ENCODE data around the gene SLC2A10. TPM values are rescaled to one million over a fixed set of nuclear protein-coding genes. Genes with fewer than 3 reads are reported as not detected.

SLC2A10 gene
- total RNA-seq, 1 experiment from 2014 or later = 9.6 TPM

GRCh38 chr20:46699651-46700359, 9.6 kb upstream of the SLC2A10 start:
- TF ChIP-seq CTCF (conservative IDR thresholded peaks at IDR 0.05; ENCODE audit: low read depth, low read length) (peak; percentile 96), EZH2phosphoT487 (IDR thresholded peaks at IDR 0.05; ENCODE audit: borderline replicate concordance, low read length) (no peak), EZH2 (IDR thresholded peaks at IDR 0.05; ENCODE audit: low read length, unreplicated experiment) (no peak)
- Histone ChIP-seq H3K27me3 (ENCODE audit: low read length) (no peaks in the 10 kb centered on the region), H3K9me3 (ENCODE audit: low read length) (no peaks in the 10 kb centered on the region), H3K79me2 (ENCODE audit: low read length) (no peaks in the 10 kb centered on the region), H3K4me3 (ENCODE audit: low read length) (no peak overlapping the region), H3K4me1 (ENCODE audit: insufficient read depth, low read length) (peaks cover 13% of the 10 kb centered on the region), H3K9me2 (replicated peaks; ENCODE audit: low read length) (no peaks in the 10 kb centered on the region), H3K9ac (ENCODE audit: low read length) (no peak overlapping the region), H3F3A (ENCODE audit: low read length, unreplicated experiment) (no peaks in the 10 kb centered on the region), H4K20me1 (ENCODE audit: low read length) (no peaks in the 10 kb centered on the region), H3K4me2 (ENCODE audit: low read length) (peak overlapping the region; percentile 21; the same call in 1 of the 2 replicates), H3K27ac (ENCODE audit: low read length) (no peak overlapping the region), H3K36me3 (ENCODE audit: low read depth, low read length) (no peaks in the 10 kb centered on the region), H2AFZ (ENCODE audit: low read length) (peak overlapping the region; percentile 72)
- ChIA-PET POLR2A (ENCODE audit: unreplicated experiment) (no interaction called here), CTCF (no interaction called here)
- intact Hi-C loops (cut with micrococcal nuclease) = loop anchor here (1.0 kb wide), 1 partner anchor 179 kb away; no protein-coding TSS in a partner anchor
- BruUV-seq (replicated peaks) = no TSS peak
- DNase-seq (peak; percentile 72), ATAC-seq (peak; percentile 84)

- TF ChIP-seq EZH2 (IDR thresholded peaks at IDR 0.05; ENCODE audit: low read length, unreplicated experiment) = no peak
- no peak for TF ChIP-seq EZH2phosphoT487 (IDR thresholded peaks at IDR 0.05; ENCODE audit: borderline replicate concordance, low read length)
- no peak for TF ChIP-seq CTCF (conservative IDR thresholded peaks at IDR 0.05; ENCODE audit: low read depth, low read length)
- no peak overlapping the region for H3K9ac ChIP-seq (ENCODE audit: low read length)
- H3K9me2 ChIP-seq (replicated peaks; ENCODE audit: low read length) = no peaks in the 10 kb centered on the region
- no peak for DNase-seq
- no peaks in the 10 kb centered on the region for H3K36me3 ChIP-seq (ENCODE audit: low read depth, low read length)
- no peak for ATAC-seq
- no peaks in the 10 kb centered on the region for H3K9me3 ChIP-seq (ENCODE audit: low read length)
- no peaks in the 10 kb centered on the region for H4K20me1 ChIP-seq (ENCODE audit: low read length)
- H2AFZ ChIP-seq (ENCODE audit: low read length) = no peak overlapping the region
- POLR2A ChIA-PET (ENCODE audit: unreplicated experiment) = no interaction called here
- no peaks in the 10 kb centered on the region for H3K79me2 ChIP-seq (ENCODE audit: low read length)
- no peaks in the 10 kb centered on the region for H3F3A ChIP-seq (ENCODE audit: low read length, unreplicated experiment)
- BruUV-seq (replicated peaks) = no TSS peak
- H3K4me1 ChIP-seq (ENCODE audit: insufficient read depth, low read length) = peaks cover 13% of the 10 kb centered on the region
- no peaks in the 10 kb centered on the region for H3K27me3 ChIP-seq (ENCODE audit: low read length)
- H3K4me3 ChIP-seq (ENCODE audit: low read length) = no peak overlapping the region
- H3K27ac ChIP-seq (ENCODE audit: low read length) = no peak overlapping the region
- H3K4me2 ChIP-seq (ENCODE audit: low read length) = no peak overlapping the region
- CTCF ChIA-PET = no interaction called here
- intact Hi-C loops (cut with micrococcal nuclease) = no loop called here
Observed at GRCh38 chr20:46700481-46700880, 9.0 kb upstream of the SLC2A10 start.

- Histone ChIP-seq H3K4me1 (ENCODE audit: insufficient read depth, low read length) (peaks cover 13% of the 10 kb centered on the region), H4K20me1 (ENCODE audit: low read length) (no peaks in the 10 kb centered on the region), H3K9me2 (replicated peaks; ENCODE audit: low read length) (no peaks in the 10 kb centered on the region), H3K4me2 (ENCODE audit: low read length) (no peak overlapping the region), H3K4me3 (ENCODE audit: low read length) (no peak overlapping the region), H3K36me3 (ENCODE audit: low read depth, low read length) (no peaks in the 10 kb centered on the region), H3K9me3 (ENCODE audit: low read length) (peaks cover 4% of the 10 kb centered on the region; the same call in 1 of the 2 replicates), H3K27me3 (ENCODE audit: low read length) (no peaks in the 10 kb centered on the region), H2AFZ (ENCODE audit: low read length) (no peak overlapping the region), H3K79me2 (ENCODE audit: low read length) (no peaks in the 10 kb centered on the region), H3K27ac (ENCODE audit: low read length) (no peak overlapping the region), H3F3A (ENCODE audit: low read length, unreplicated experiment) (no peaks in the 10 kb centered on the region), H3K9ac (ENCODE audit: low read length) (no peak overlapping the region)
- TF ChIP-seq EZH2 (IDR thresholded peaks at IDR 0.05; ENCODE audit: low read length, unreplicated experiment) (no peak), EZH2phosphoT487 (IDR thresholded peaks at IDR 0.05; ENCODE audit: borderline replicate concordance, low read length) (no peak), CTCF (conservative IDR thresholded peaks at IDR 0.05; ENCODE audit: low read depth, low read length) (no peak)
- no TSS peak for BruUV-seq (replicated peaks)
- no peak for ATAC-seq
- CTCF ChIA-PET = no interaction called here
- intact Hi-C loops (cut with micrococcal nuclease) = no loop called here
- POLR2A ChIA-PET (ENCODE audit: unreplicated experiment) = interaction anchor here (0.6 kb wide), 1 partner anchor 1694 kb away, joined by 3 read pairs; no protein-coding TSS in a partner anchor
- no peak for DNase-seq
Observed at GRCh38 chr20:46701057-46701456, 8.4 kb upstream of the SLC2A10 start.
